Measurements from ENCODE around the gene DMAC2. TPM values are rescaled to one million over a fixed set of nuclear protein-coding genes. Genes with fewer than 3 reads are reported as not detected.
A peak's percentile ranks its signal among the peaks of the same experiment; 100 is the strongest.

The DMAC2 gene
- total and polyA plus RNA-seq, 5 donors, result 52.6 to 86.8 (median 84.9) TPM

DNA sequence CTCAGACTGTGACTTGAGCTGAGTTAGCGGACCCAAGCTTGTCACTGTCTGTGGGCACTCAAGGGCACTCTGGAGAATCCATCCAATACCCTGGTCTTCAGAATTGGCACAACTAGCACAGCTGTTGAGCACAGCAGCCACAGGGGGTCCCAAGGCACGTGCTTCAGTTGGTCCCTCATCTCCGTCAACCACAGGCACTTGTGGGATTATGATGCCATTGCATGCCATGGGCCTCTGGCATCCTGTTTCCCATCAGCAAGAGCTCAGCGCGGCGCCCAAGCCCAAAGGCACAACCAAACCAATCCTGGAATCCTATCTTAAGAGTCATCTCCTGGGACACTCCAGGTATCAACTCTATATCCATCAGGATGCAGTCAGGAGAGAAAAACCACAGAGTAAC, 8.8 kb downstream of the DMAC2 start:
- intact Hi-C loops (cut with DNase I), result loop anchor here in 1 of 4 donors (10.0 kb wide), 1 partner anchor 76 kb away; the partner anchor contains the start of gene TGFB1
- Histone ChIP-seq H3K27ac (ENCODE audit: low read length) (peak overlapping the region; percentile 57), H3K27me3 (ENCODE audit: control insufficient read depth, insufficient read depth) (no peaks in the 10 kb centered on the region), H3K9me3 (ENCODE audit: control insufficient read depth, low read length) (no peaks in the 10 kb centered on the region), H3K4me1 (ENCODE audit: control insufficient read depth, insufficient read depth, low read length) (peaks cover 6% of the 10 kb centered on the region), H3K4me3 (ENCODE audit: low read length) (no peak overlapping the region)
- no peak for ATAC-seq
- DNase-seq, result peak in 1 of 3 donors; percentile 12
- 81% methylated on average over 6 of the region's 6 CpGs for WGBS

DNA sequence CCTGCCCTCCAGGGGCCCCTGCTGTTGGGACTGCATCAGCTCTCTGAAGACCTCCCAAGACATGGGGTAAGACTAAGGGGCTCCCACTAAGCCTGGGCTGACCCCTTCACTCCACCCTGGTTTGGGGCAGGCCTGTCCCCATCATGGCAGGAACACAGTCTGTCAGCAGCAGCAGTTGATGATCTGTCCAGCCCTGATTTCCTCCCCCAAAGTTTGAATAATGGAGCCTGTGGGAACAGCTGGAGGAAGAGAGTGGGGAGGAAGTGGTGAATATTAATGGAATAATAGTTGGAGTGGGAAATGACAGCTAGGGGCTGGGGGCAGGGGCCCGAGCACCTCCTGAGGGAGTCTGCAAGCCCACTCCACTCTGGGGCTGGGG, 11.2 kb downstream of the DMAC2 start:
- 56% methylated on average over 1 of the region's 1 CpG for WGBS
- Histone ChIP-seq H3K4me3 (ENCODE audit: low read length) (peak overlapping the region; percentile 6), H3K27me3 (ENCODE audit: control insufficient read depth, insufficient read depth) (no peaks in the 10 kb centered on the region), H3K4me1 (ENCODE audit: control insufficient read depth, insufficient read depth, low read length) (peaks cover 6% of the 10 kb centered on the region), H3K27ac (ENCODE audit: low read length) (peak overlapping the region; percentile 48), H3K9me3 (ENCODE audit: control insufficient read depth, low read length) (no peaks in the 10 kb centered on the region)
- ATAC-seq (no peak), DNase-seq (peak in 1 of 3 donors; percentile 27)
- intact Hi-C loops (cut with DNase I), result no loop called here

GRCh38 chr19:41427647-41428480, 11.8 kb downstream of the DMAC2 start:
- 2% methylated on average over 23 of the region's 23 CpGs for WGBS
- H3K4me1 ChIP-seq (ENCODE audit: control insufficient read depth, insufficient read depth, low read length), result peaks cover 6% of the 10 kb centered on the region
- peak; percentile 38 to 48 for ATAC-seq

DNA sequence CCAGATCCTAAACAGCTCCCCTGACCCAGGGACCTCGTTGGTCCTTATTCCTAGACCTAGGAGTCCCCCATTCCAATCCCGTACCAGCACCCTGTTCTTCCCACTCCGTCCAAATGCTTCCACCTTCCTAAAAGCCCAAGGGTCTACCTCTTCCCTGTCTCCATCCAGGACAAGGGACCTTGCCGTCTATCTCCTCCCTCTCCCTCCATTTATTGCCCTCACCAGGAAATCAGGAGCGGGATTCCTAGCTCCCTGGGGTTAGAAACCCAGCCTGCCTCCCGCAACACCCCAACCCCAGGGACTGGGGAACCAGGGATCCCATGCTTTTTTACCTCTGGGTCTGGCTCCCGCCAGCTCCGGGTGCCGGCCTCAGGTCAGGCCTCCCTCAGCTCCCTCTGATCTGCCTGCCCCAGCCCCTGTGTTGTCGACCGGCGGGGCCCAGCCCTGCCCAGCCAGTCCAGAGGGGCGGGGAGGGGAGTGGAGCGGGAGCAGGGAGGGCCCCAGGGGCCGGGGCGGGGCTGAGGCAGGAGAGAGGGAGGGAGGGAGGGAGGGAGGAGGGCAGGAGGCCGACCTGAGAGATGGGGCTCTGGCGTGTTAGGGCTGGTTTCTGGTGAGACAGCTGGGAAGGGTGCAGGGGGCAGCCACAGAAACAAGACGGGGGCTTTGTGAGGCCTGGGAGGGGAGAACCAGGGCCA, 12.6 kb downstream of the DMAC2 start, which contains the start of gene B3GNT8:
TSS of gene B3GNT8 (minus strand) at position 423 of the 695 bp plus-strand sequence. CDS start 596 bp downstream, outside the sequence.
- WGBS, result 9% methylated on average over 19 of the region's 19 CpGs
- Histone ChIP-seq H3K4me1 (ENCODE audit: control insufficient read depth, insufficient read depth, low read length) (peaks cover 6% of the 10 kb centered on the region), H3K9me3 (ENCODE audit: control insufficient read depth, low read length) (no peaks in the 10 kb centered on the region), H3K4me3 (ENCODE audit: low read length) (peak within 1 kb of the TSS; percentile 74), H3K27me3 (ENCODE audit: control insufficient read depth, insufficient read depth) (no peaks in the 10 kb centered on the region), H3K27ac (ENCODE audit: low read length) (peak within 1 kb of the TSS; percentile 78)
- peak; percentile 90 to 92 for ATAC-seq
- intact Hi-C loops (cut with DNase I), result no loop called here
- peak; percentile 88 to 95 (median 95) for DNase-seq

More at GRCh38 chr19:41427647-41428480, 11.8 kb downstream of the DMAC2 start:
- Histone ChIP-seq H3K4me3 (ENCODE audit: low read length) (peak overlapping the region; percentile 74), H3K27ac (ENCODE audit: low read length) (peak overlapping the region; percentile 48), H3K9me3 (ENCODE audit: control insufficient read depth, low read length) (no peaks in the 10 kb centered on the region), H3K27me3 (ENCODE audit: control insufficient read depth, insufficient read depth) (no peaks in the 10 kb centered on the region)
- intact Hi-C loops (cut with DNase I), result no loop called here
- peak; percentile 43 to 82 (median 77) for DNase-seq

- DNase-seq (peak in 2 of 3 donors; percentile 61 to 71), ATAC-seq (peak; percentile 3 to 5)
- intact Hi-C loops (cut with DNase I), result no loop called here
- peak overlapping the region; percentile 78 for H3K27ac ChIP-seq (ENCODE audit: low read length)
- no peaks in the 10 kb centered on the region for H3K9me3 ChIP-seq (ENCODE audit: control insufficient read depth, low read length)
- peak overlapping the region; percentile 74 for H3K4me3 ChIP-seq (ENCODE audit: low read length)
- H3K27me3 ChIP-seq (ENCODE audit: control insufficient read depth, insufficient read depth), result no peaks in the 10 kb centered on the region
- 75% methylated on average over 36 of the region's 36 CpGs for WGBS
- H3K4me1 ChIP-seq (ENCODE audit: control insufficient read depth, insufficient read depth, low read length), result peaks cover 5% of the 10 kb centered on the region
Observed at GRCh38 chr19:41426116-41426841, 13.4 kb downstream of the DMAC2 start.

GRCh38 chr19:41425174-41426115, 14.3 kb downstream of the DMAC2 start:
- Histone ChIP-seq H3K27me3 (ENCODE audit: control insufficient read depth, insufficient read depth) (no peaks in the 10 kb centered on the region), H3K4me3 (ENCODE audit: low read length) (no peak overlapping the region), H3K4me1 (ENCODE audit: control insufficient read depth, insufficient read depth, low read length) (peaks cover 2% of the 10 kb centered on the region), H3K27ac (ENCODE audit: low read length) (no peak overlapping the region), H3K9me3 (ENCODE audit: control insufficient read depth, low read length) (no peaks in the 10 kb centered on the region)
- no peak for ATAC-seq
- 92% methylated on average over 28 of the region's 28 CpGs for WGBS
- peak in 1 of 3 donors; percentile 46 for DNase-seq
- intact Hi-C loops (cut with DNase I), result no loop called here

DNA sequence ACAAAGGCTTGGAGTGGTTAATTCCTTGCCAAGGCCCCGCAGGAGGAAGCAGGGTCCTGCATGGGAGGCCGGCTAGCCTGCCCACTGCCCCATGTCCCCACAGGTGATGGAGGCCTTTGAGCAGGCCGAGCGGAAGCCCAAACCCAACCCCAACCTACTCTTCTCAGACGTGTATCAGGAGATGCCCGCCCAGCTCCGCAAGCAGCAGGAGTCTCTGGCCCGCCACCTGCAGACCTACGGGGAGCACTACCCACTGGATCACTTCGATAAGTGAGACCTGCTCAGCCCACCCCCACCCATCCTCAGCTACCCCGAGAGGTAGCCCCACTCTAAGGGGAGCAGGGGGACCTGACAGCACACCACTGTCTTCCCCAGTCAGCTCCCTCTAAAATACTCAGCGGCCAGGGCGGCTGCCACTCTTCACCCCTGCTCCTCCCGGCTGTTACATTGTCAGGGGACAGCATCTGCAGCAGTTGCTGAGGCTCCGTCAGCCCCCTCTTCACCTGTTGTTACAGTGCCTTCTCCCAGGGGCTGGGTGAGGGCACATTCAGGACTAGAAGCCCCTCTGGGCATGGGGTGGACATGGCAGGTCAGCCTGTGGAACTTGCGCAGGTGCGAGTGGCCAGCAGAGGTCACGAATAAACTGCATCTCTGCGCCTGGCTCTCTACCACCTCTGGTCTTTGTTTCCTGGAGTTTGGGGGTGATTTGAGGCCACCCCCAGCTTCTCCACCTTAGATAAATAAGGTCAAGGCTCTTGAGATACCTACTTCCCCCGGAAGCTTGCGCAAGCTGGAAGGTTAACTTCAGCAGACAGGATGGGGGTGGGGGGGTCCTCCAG, 15.2 kb downstream of the DMAC2 start:
- H3K4me1 ChIP-seq (ENCODE audit: control insufficient read depth, insufficient read depth, low read length), result peaks cover 2% of the 10 kb centered on the region
- 82% methylated on average over 21 of the region's 21 CpGs for WGBS
- no peak overlapping the region for H3K27ac ChIP-seq (ENCODE audit: low read length)
- DNase-seq (peak in 1 of 3 donors; percentile 54), ATAC-seq (no peak)
- no peak overlapping the region for H3K4me3 ChIP-seq (ENCODE audit: low read length)
- intact Hi-C loops (cut with DNase I), result no loop called here
- no peaks in the 10 kb centered on the region for H3K9me3 ChIP-seq (ENCODE audit: control insufficient read depth, low read length)
- no peaks in the 10 kb centered on the region for H3K27me3 ChIP-seq (ENCODE audit: control insufficient read depth, insufficient read depth)

DNA sequence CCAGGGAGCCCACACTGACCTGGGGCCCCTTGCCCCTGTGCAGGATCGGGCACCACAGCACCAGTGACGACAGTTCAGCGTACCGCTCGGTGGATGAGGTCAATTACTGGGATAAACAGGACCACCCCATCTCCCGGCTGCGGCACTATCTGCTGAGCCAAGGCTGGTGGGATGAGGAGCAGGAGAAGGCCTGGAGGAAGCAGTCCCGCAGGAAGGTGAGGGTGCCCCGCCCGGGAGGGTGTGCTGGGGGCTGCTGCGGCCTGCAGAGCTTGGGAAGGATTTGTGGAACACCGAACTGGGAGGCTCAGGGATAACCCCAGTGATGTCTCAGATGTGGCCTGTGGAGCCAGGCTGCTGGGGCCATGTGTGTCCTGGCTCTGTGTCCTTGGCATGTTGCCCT, 16.8 kb downstream of the DMAC2 start:
- Histone ChIP-seq H3K27me3 (ENCODE audit: control insufficient read depth, insufficient read depth) (no peaks in the 10 kb centered on the region), H3K4me3 (ENCODE audit: low read length) (no peak overlapping the region), H3K27ac (ENCODE audit: low read length) (no peak overlapping the region), H3K4me1 (ENCODE audit: control insufficient read depth, insufficient read depth, low read length) (peaks cover 2% of the 10 kb centered on the region), H3K9me3 (ENCODE audit: control insufficient read depth, low read length) (no peaks in the 10 kb centered on the region)
- intact Hi-C loops (cut with DNase I), result no loop called here
- WGBS, result 92% methylated on average over 12 of the region's 12 CpGs
- DNase-seq (peak in 1 of 3 donors; percentile 42), ATAC-seq (no peak)

- H3K4me1 ChIP-seq (ENCODE audit: control insufficient read depth, insufficient read depth, low read length), result peaks cover 2% of the 10 kb centered on the region
- no peaks in the 10 kb centered on the region for H3K9me3 ChIP-seq (ENCODE audit: control insufficient read depth, low read length)
- ATAC-seq (no peak), DNase-seq (peak in 1 of 3 donors; percentile 35)
- WGBS, result 83% methylated on average over 18 of the region's 18 CpGs
- H3K27ac ChIP-seq (ENCODE audit: low read length), result no peak overlapping the region
- intact Hi-C loops (cut with DNase I), result no loop called here
- H3K27me3 ChIP-seq (ENCODE audit: control insufficient read depth, insufficient read depth), result no peaks in the 10 kb centered on the region
- no peak overlapping the region for H3K4me3 ChIP-seq (ENCODE audit: low read length)
Observed at GRCh38 chr19:41422456-41422855, 17.3 kb downstream of the DMAC2 start.
